ENCODE measurements around the gene DLST. TPM values are rescaled to one million over a fixed set of nuclear protein-coding genes. Genes with fewer than 3 reads are reported as not detected.

DLST gene
- total and polyA plus RNA-seq, 5 donors from 2014 or later: 8.1 to 122 (median 11.6) TPM

DNA sequence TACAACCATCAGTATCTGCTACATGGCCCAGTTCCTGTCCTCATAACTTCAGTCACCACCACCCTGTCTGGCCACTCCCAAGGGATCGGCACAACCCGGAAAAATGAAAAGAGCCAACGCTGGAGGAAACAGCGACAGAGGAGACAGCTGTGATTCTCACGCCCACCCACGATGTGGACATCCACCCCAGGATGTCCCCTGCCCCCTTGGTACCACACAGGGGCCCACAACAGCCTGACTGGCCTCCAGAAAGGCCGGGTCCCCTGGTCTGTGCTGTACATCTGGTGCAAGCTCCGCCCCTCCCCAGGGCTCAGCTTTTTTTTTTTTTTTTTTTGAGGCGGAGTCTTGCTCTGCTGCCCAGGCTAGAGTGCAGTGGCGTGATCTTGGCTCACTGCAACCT is 28.8 kb downstream of the DLST start:
- ATAC-seq (ENCODE audit: low read depth in 2 of 2) (no peak), DNase-seq (no peak)
- H3K27ac ChIP-seq (ENCODE audit: insufficient read depth, low read length, poor library complexity, severe bottlenecking): no peak overlapping the region
- H3K4me3 ChIP-seq (ENCODE audit: low read depth, low read length): no peak overlapping the region
- Mint-ChIP-seq H3K4me3 (no peak overlapping the region), H3K9me3 (no peaks in the 10 kb centered on the region), H3K36me3 (no peaks in the 10 kb centered on the region), H3K27ac (peak overlapping the region in 1 of 3 donors; percentile 25), H3K4me1 (peaks cover 0 to 6% (median 1%) of the 10 kb centered on the region in 4 donors), H3K27me3 (no peaks in the 10 kb centered on the region)
- H3K27me3 ChIP-seq (ENCODE audit: control insufficient read depth, insufficient read depth, low read length): no peaks in the 10 kb centered on the region
- H3K36me3 ChIP-seq (ENCODE audit: control insufficient read depth, insufficient read depth, low read length): no peaks in the 10 kb centered on the region
- no peaks in the 10 kb centered on the region for H3K9me3 ChIP-seq (ENCODE audit: control insufficient read depth in 2 of 2, low read length in 2 of 2)
- H3K4me1 ChIP-seq (ENCODE audit: control insufficient read depth, insufficient read depth, low read length, poor library complexity, severe bottlenecking): peaks cover 3% of the 10 kb centered on the region

- no peaks in the 10 kb centered on the region for H3K36me3 ChIP-seq (ENCODE audit: control insufficient read depth, insufficient read depth, low read length)
- H3K9me3 ChIP-seq (ENCODE audit: control insufficient read depth in 2 of 2, low read length in 2 of 2): no peaks in the 10 kb centered on the region
- no peak overlapping the region for H3K27ac Mint-ChIP-seq
- H3K4me3 Mint-ChIP-seq: no peak overlapping the region
- H3K4me3 ChIP-seq (ENCODE audit: low read depth, low read length): no peak overlapping the region
- no peaks in the 10 kb centered on the region for H3K27me3 Mint-ChIP-seq
- no peaks in the 10 kb centered on the region for H3K4me1 ChIP-seq (ENCODE audit: control insufficient read depth, insufficient read depth, low read length, poor library complexity, severe bottlenecking)
- no peak overlapping the region for H3K27ac ChIP-seq (ENCODE audit: insufficient read depth, low read length, poor library complexity, severe bottlenecking)
- no peaks in the 10 kb centered on the region for H3K27me3 ChIP-seq (ENCODE audit: control insufficient read depth, insufficient read depth, low read length)
- ATAC-seq (ENCODE audit: low read depth in 2 of 2) (no peak), DNase-seq (no peak)
- peaks cover 0 to 6% (median 0%) of the 10 kb centered on the region in 4 donors for H3K4me1 Mint-ChIP-seq
- H3K9me3 Mint-ChIP-seq: no peaks in the 10 kb centered on the region
- H3K36me3 Mint-ChIP-seq: no peaks in the 10 kb centered on the region
These were observed 29.5 kb downstream of the DLST start for GRCh38 chr14:74911221-74911620.

- no peak overlapping the region for H3K4me3 Mint-ChIP-seq
- peaks cover 0 to 6% (median 0%) of the 10 kb centered on the region in 4 donors for H3K4me1 Mint-ChIP-seq
- H3K27ac ChIP-seq (ENCODE audit: insufficient read depth, low read length, poor library complexity, severe bottlenecking): no peak overlapping the region
- H3K9me3 ChIP-seq (ENCODE audit: control insufficient read depth in 2 of 2, low read length in 2 of 2): no peaks in the 10 kb centered on the region
- no peaks in the 10 kb centered on the region for H3K36me3 ChIP-seq (ENCODE audit: control insufficient read depth, insufficient read depth, low read length)
- DNase-seq (no peak), ATAC-seq (ENCODE audit: low read depth in 2 of 2) (no peak)
- H3K36me3 Mint-ChIP-seq: no peaks in the 10 kb centered on the region
- no peak overlapping the region for H3K27ac Mint-ChIP-seq
- H3K9me3 Mint-ChIP-seq: no peaks in the 10 kb centered on the region
- no peaks in the 10 kb centered on the region for H3K4me1 ChIP-seq (ENCODE audit: control insufficient read depth, insufficient read depth, low read length, poor library complexity, severe bottlenecking)
- H3K27me3 ChIP-seq (ENCODE audit: control insufficient read depth, insufficient read depth, low read length): no peaks in the 10 kb centered on the region
- H3K27me3 Mint-ChIP-seq: no peaks in the 10 kb centered on the region
- no peak overlapping the region for H3K4me3 ChIP-seq (ENCODE audit: low read depth, low read length)
These were observed 30.0 kb downstream of the DLST start for GRCh38 chr14:74911704-74912103.

- Histone ChIP-seq H3K4me3 (ENCODE audit: low read depth, low read length) (no peak overlapping the region), H3K9me3 (ENCODE audit: control insufficient read depth in 2 of 2, low read length in 2 of 2) (no peaks in the 10 kb centered on the region), H3K36me3 (ENCODE audit: control insufficient read depth, insufficient read depth, low read length) (no peaks in the 10 kb centered on the region), H3K4me1 (ENCODE audit: control insufficient read depth, insufficient read depth, low read length, poor library complexity, severe bottlenecking) (no peaks in the 10 kb centered on the region), H3K27me3 (ENCODE audit: control insufficient read depth, insufficient read depth, low read length) (no peaks in the 10 kb centered on the region), H3K27ac (ENCODE audit: insufficient read depth, low read length, poor library complexity, severe bottlenecking) (no peak overlapping the region)
- Mint-ChIP-seq H3K27me3 (no peaks in the 10 kb centered on the region), H3K36me3 (no peaks in the 10 kb centered on the region), H3K9me3 (no peaks in the 10 kb centered on the region), H3K4me3 (no peak overlapping the region), H3K27ac (no peak overlapping the region), H3K4me1 (peaks cover 0 to 5% (median 0%) of the 10 kb centered on the region in 4 donors)
- ATAC-seq (ENCODE audit: low read depth in 2 of 2) (no peak), DNase-seq (no peak)
These were observed 30.4 kb downstream of the DLST start for GRCh38 chr14:74912111-74912510.

DNA sequence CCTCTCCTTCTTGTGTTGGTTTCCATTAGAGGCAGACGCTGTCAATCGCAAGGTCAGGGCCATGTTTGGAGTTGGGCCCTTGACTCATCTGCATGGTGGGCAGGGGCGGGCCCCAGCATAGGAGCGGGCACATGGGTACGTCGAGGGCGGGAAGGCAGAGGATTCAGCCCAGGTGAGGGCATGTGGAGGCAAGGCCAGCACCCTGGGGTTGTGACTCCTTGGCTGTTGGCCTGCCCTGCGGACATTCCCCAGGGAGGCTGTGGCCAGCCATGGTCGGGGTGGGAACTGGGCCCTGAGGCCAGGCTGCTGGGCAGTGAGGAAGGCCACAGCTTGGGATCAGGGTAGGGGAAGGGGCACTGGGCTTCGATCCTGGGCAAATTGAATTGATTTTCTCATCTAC is 31.1 kb downstream of the DLST start:
- Mint-ChIP-seq H3K27me3 (no peaks in the 10 kb centered on the region), H3K36me3 (no peaks in the 10 kb centered on the region), H3K4me3 (no peak overlapping the region), H3K4me1 (peaks cover 0 to 2% (median 0%) of the 10 kb centered on the region in 4 donors), H3K27ac (no peak overlapping the region), H3K9me3 (no peaks in the 10 kb centered on the region)
- H3K27me3 ChIP-seq (ENCODE audit: control insufficient read depth, insufficient read depth, low read length): no peaks in the 10 kb centered on the region
- ATAC-seq (ENCODE audit: low read depth in 2 of 2) (no peak), DNase-seq (no peak)
- H3K27ac ChIP-seq (ENCODE audit: insufficient read depth, low read length, poor library complexity, severe bottlenecking): no peak overlapping the region
- no peaks in the 10 kb centered on the region for H3K9me3 ChIP-seq (ENCODE audit: control insufficient read depth in 2 of 2, low read length in 2 of 2)
- H3K36me3 ChIP-seq (ENCODE audit: control insufficient read depth, insufficient read depth, low read length): no peaks in the 10 kb centered on the region
- H3K4me3 ChIP-seq (ENCODE audit: low read depth, low read length): no peak overlapping the region
- H3K4me1 ChIP-seq (ENCODE audit: control insufficient read depth, insufficient read depth, low read length, poor library complexity, severe bottlenecking): no peaks in the 10 kb centered on the region

DNA sequence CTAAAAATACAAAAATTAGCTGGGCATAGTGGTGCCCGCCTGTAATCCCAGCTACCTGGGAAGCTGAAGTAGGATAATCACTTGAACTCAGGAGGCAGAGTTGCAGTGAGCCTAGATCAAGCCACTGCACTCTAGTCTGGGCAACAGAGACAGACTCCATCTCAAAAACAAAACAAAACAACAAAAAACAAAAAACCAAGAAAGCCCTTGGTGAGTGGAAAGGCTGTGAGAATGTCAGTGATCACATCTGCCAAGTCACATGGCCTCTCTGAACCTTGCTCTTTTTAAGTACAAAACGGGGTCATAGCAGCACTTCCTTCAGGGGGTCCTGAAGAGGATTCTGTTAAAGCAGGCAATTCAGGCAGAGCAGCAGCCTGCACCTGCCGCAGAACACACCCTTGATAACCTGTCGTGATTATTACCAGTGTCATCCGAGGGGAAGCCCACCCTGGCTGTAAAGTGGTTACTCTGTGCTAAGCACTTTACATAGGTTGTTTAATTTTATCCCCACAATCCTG is 31.7 kb downstream of the DLST start:
- H3K36me3 ChIP-seq (ENCODE audit: control insufficient read depth, insufficient read depth, low read length): no peaks in the 10 kb centered on the region
- H3K27me3 Mint-ChIP-seq: no peaks in the 10 kb centered on the region
- H3K27ac Mint-ChIP-seq: no peak overlapping the region
- no peak overlapping the region for H3K4me3 ChIP-seq (ENCODE audit: low read depth, low read length)
- no peaks in the 10 kb centered on the region for H3K4me1 ChIP-seq (ENCODE audit: control insufficient read depth, insufficient read depth, low read length, poor library complexity, severe bottlenecking)
- no peak for DNase-seq
- H3K4me3 Mint-ChIP-seq: no peak overlapping the region
- H3K9me3 Mint-ChIP-seq: no peaks in the 10 kb centered on the region
- peaks cover 0 to 2% (median 0%) of the 10 kb centered on the region in 4 donors for H3K4me1 Mint-ChIP-seq
- H3K27ac ChIP-seq (ENCODE audit: insufficient read depth, low read length, poor library complexity, severe bottlenecking): no peak overlapping the region
- H3K9me3 ChIP-seq (ENCODE audit: control insufficient read depth in 2 of 2, low read length in 2 of 2): no peaks in the 10 kb centered on the region
- no peaks in the 10 kb centered on the region for H3K27me3 ChIP-seq (ENCODE audit: control insufficient read depth, insufficient read depth, low read length)
- no peaks in the 10 kb centered on the region for H3K36me3 Mint-ChIP-seq
- no peak for ATAC-seq (ENCODE audit: low read depth in 2 of 2)

DNA sequence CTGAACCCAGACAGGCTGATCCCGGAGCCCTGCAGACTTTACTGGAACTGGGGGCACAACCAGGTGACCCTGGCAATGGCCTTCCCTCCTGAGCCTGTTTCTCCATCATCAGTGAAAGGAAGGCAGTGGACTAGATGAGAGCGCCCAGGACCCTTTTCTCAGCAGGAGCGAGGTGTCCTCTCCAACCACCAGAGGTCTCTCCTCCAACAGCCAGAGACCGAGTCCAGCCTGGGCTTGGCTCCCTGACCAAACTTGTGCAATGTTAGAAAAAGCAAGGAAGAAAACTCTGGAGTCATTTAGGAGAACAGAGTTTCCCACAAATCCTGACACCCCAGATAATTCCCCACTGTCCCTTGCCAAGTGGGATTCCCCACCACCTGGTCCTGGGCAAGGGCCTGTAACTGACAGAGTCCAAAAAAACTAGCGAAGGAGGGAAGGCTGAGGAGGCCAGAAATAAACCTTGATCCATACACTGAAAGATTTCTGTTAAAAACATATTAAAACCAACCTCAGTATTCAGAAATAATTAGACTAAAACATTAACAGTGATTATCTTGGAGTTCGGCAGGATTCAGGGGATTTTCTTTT is 32.4 kb downstream of the DLST start:
- ATAC-seq (ENCODE audit: low read depth in 2 of 2) (no peak), DNase-seq (peak in 1 of 3 donors; percentile 41)
- Mint-ChIP-seq H3K27ac (no peak overlapping the region), H3K27me3 (no peaks in the 10 kb centered on the region), H3K4me3 (no peak overlapping the region), H3K36me3 (no peaks in the 10 kb centered on the region), H3K9me3 (no peaks in the 10 kb centered on the region), H3K4me1 (peaks cover 0 to 2% (median 0%) of the 10 kb centered on the region in 4 donors)
- Histone ChIP-seq H3K9me3 (ENCODE audit: control insufficient read depth in 2 of 2, low read length in 2 of 2) (no peaks in the 10 kb centered on the region), H3K4me1 (ENCODE audit: control insufficient read depth, insufficient read depth, low read length, poor library complexity, severe bottlenecking) (no peaks in the 10 kb centered on the region), H3K4me3 (ENCODE audit: low read depth, low read length) (no peak overlapping the region), H3K27ac (ENCODE audit: insufficient read depth, low read length, poor library complexity, severe bottlenecking) (no peak overlapping the region), H3K36me3 (ENCODE audit: control insufficient read depth, insufficient read depth, low read length) (no peaks in the 10 kb centered on the region), H3K27me3 (ENCODE audit: control insufficient read depth, insufficient read depth, low read length) (no peaks in the 10 kb centered on the region)

- Mint-ChIP-seq H3K4me3 (no peak overlapping the region), H3K27me3 (no peaks in the 10 kb centered on the region), H3K9me3 (peaks cover 0 to 2% (median 0%) of the 10 kb centered on the region in 7 donors), H3K36me3 (no peaks in the 10 kb centered on the region), H3K4me1 (peaks cover 0 to under 1% (median 0%) of the 10 kb centered on the region in 4 donors), H3K27ac (no peak overlapping the region)
- ATAC-seq (ENCODE audit: low read depth in 2 of 2) (no peak), DNase-seq (no peak)
- H3K4me3 ChIP-seq (ENCODE audit: low read depth, low read length): no peak overlapping the region
- no peaks in the 10 kb centered on the region for H3K36me3 ChIP-seq (ENCODE audit: control insufficient read depth, insufficient read depth, low read length)
- no peak overlapping the region for H3K27ac ChIP-seq (ENCODE audit: insufficient read depth, low read length, poor library complexity, severe bottlenecking)
- H3K27me3 ChIP-seq (ENCODE audit: control insufficient read depth, insufficient read depth, low read length): no peaks in the 10 kb centered on the region
- no peaks in the 10 kb centered on the region for H3K4me1 ChIP-seq (ENCODE audit: control insufficient read depth, insufficient read depth, low read length, poor library complexity, severe bottlenecking)
- H3K9me3 ChIP-seq (ENCODE audit: control insufficient read depth in 2 of 2, low read length in 2 of 2): no peaks in the 10 kb centered on the region
These were observed 33.7 kb downstream of the DLST start for GRCh38 chr14:74915426-74915825.

Data from CD4-positive, CD25-positive, alpha-beta regulatory T cell (primary cell).